H7 (cell line): ENCODE measurements around the gene LENG8. TPM values are rescaled to one million over a fixed set of nuclear protein-coding genes. Genes with fewer than 3 reads are reported as not detected.
"Not testable (repeated sequence)": the region's sequence is repeated elsewhere in the genome, so short reads cannot be mapped to it uniquely, and the experiment has no call there.

Source experiments
- DNase-seq: peaks from one replicate; pipeline ENCODE4 v3.0.0; 2012
- H3K27me3 ChIP-seq: 2 replicates; pipeline ENCODE4 v1.6.0; 2011; ENCODE audit warnings: mild to moderate bottlenecking, low read length; ENCODE audit not compliant: control insufficient read depth, insufficient read depth
- H3K36me3 ChIP-seq: replicated peaks from 2 replicates; pipeline ENCODE4 v1.5.1; 2011; ENCODE audit warnings: low read length; ENCODE audit not compliant: control insufficient read depth, insufficient read depth
- H3K4me3 ChIP-seq: 2 replicates; pipeline ENCODE4 v1.5.1; 2011; ENCODE audit warnings: low read depth, mild to moderate bottlenecking, control low read depth, low read length, moderate library complexity; ENCODE audit not compliant: insufficient read depth
- total RNA-seq: library from RNA; depleted of rRNA; stranded (reverse); fragments of >200 nt; shearing (Covaris generic); gene quantifications from 2 replicates; pipeline ENCODE4 v1.2.3, GENCODE V29; 2014

The LENG8 gene
- total RNA-seq, 1 experiment from 2014 or later, result 25.3 TPM

- DNase-seq, result no peak
- H3K4me3 ChIP-seq, result no peak overlapping the region
- H3K27me3 ChIP-seq, result no peaks in the 10 kb centered on the region
- H3K36me3 ChIP-seq, result no peaks in the 10 kb centered on the region
Observed at GRCh38 chr19:54482889-54483288, 33.9 kb downstream of the LENG8 start.

GRCh38 chr19:54484451-54484850 lies 35.5 kb downstream of the LENG8 start:
- Histone ChIP-seq H3K4me3 (no peak overlapping the region), H3K36me3 (no peaks in the 10 kb centered on the region), H3K27me3 (no peaks in the 10 kb centered on the region)
- DNase-seq, result no peak

- Histone ChIP-seq H3K36me3 (no peaks in the 10 kb centered on the region), H3K4me3 (no peak overlapping the region), H3K27me3 (no peaks in the 10 kb centered on the region)
- no peak for DNase-seq
Observed at GRCh38 chr19:54485851-54486250, 36.9 kb downstream of the LENG8 start.

- H3K36me3 ChIP-seq, result no peaks in the 10 kb centered on the region
- no peaks in the 10 kb centered on the region for H3K27me3 ChIP-seq
- H3K4me3 ChIP-seq, result no peak overlapping the region
- DNase-seq, result no peak
Observed at GRCh38 chr19:54489341-54489740, 40.3 kb downstream of the LENG8 start.

- Histone ChIP-seq H3K4me3 (no peak overlapping the region), H3K36me3 (no peaks in the 10 kb centered on the region), H3K27me3 (no peaks in the 10 kb centered on the region)
- DNase-seq, result no peak
Observed at GRCh38 chr19:54489766-54490165, 40.8 kb downstream of the LENG8 start.

GRCh38 chr19:54492568-54492967 lies 43.6 kb downstream of the LENG8 start:
- DNase-seq, result no peak
- Histone ChIP-seq H3K4me3 (no peak overlapping the region), H3K36me3 (no peaks in the 10 kb centered on the region), H3K27me3 (no peaks in the 10 kb centered on the region)

GRCh38 chr19:54493056-54493455 lies 44.1 kb downstream of the LENG8 start:
- not testable (repeated sequence) for H3K27me3 ChIP-seq, H3K4me3 ChIP-seq, DNase-seq, H3K36me3 ChIP-seq

- no peaks in the 10 kb centered on the region for H3K27me3 ChIP-seq
- no peaks in the 10 kb centered on the region for H3K36me3 ChIP-seq
- no peak overlapping the region for H3K4me3 ChIP-seq
- no peak for DNase-seq
Observed at GRCh38 chr19:54493967-54494585, 45.1 kb downstream of the LENG8 start.

- H3K27me3 ChIP-seq, DNase-seq, H3K4me3 ChIP-seq, H3K36me3 ChIP-seq: not testable (repeated sequence)
Observed at GRCh38 chr19:54495284-54495683, 46.3 kb downstream of the LENG8 start.

- H3K4me3 ChIP-seq, H3K27me3 ChIP-seq, H3K36me3 ChIP-seq, DNase-seq: not testable (repeated sequence)
Observed at GRCh38 chr19:54497747-54498450, 48.9 kb downstream of the LENG8 start.

GRCh38 chr19:54498451-54498772 lies 49.4 kb downstream of the LENG8 start:
- not testable (repeated sequence) for H3K36me3 ChIP-seq

GRCh38 chr19:54502518-54503048 lies 53.6 kb downstream of the LENG8 start, which contains the start of gene LAIR2:
Gene LAIR2, plus strand, starts transcription at chr19:54502831. Its CDS starts 88 bp downstream, at chr19:54502919.
- no peak for DNase-seq
- H3K4me3 ChIP-seq, result no peak within 1 kb of the TSS
- no peaks in the 10 kb centered on the region for H3K27me3 ChIP-seq
- no peaks in the 10 kb centered on the region for H3K36me3 ChIP-seq

More at GRCh38 chr19:54498451-54498772, 49.4 kb downstream of the LENG8 start:
- DNase-seq, H3K27me3 ChIP-seq, H3K4me3 ChIP-seq: not testable (repeated sequence)

GRCh38 chr19:54505542-54505941 lies 56.5 kb downstream of the LENG8 start:
- H3K4me3 ChIP-seq, H3K27me3 ChIP-seq, DNase-seq, H3K36me3 ChIP-seq: not testable (repeated sequence)

GRCh38 chr19:54506079-54506478 lies 57.1 kb downstream of the LENG8 start:
- H3K27me3 ChIP-seq, result no peaks in the 10 kb centered on the region
- no peak overlapping the region for H3K4me3 ChIP-seq
- H3K36me3 ChIP-seq, result no peaks in the 10 kb centered on the region
- no peak for DNase-seq

- not testable (repeated sequence) for H3K27me3 ChIP-seq, H3K36me3 ChIP-seq, DNase-seq, H3K4me3 ChIP-seq
Observed at GRCh38 chr19:54507038-54507717, 58.2 kb downstream of the LENG8 start.
